GM12874 (cell line): ENCODE measurements around the gene SLC24A4.

ENCODE experiments used
- CTCF ChIP-seq: IDR thresholded peaks from 2 replicates; pipeline ENCODE4 v1.5.1; 2011; ENCODE audit warnings: low read depth, mild to moderate bottlenecking, control low read depth, low read length, moderate library complexity; ENCODE audit not compliant: insufficient read depth

SLC24A4 gene

DNA sequence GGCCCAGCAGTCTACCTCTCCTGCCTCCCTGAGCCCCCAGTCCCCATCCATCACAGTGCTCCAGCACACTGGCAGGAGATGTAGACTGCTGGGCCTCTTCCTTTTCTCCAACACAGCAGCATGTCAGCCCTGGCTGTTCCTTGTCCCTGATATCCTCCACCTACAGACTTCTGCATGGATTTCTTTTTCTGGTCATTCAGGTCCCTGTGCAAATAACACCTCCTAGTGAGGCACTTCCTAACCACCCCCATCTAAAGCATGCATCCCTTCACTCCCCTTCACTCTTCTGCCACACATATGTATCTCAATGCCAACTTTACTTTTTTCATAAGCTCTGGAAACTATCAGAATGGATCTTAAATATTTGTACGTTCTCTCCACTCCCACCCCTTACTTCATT, 81.5 kb downstream of the SLC24A4 start:
- no peak for TF ChIP-seq CTCF

DNA sequence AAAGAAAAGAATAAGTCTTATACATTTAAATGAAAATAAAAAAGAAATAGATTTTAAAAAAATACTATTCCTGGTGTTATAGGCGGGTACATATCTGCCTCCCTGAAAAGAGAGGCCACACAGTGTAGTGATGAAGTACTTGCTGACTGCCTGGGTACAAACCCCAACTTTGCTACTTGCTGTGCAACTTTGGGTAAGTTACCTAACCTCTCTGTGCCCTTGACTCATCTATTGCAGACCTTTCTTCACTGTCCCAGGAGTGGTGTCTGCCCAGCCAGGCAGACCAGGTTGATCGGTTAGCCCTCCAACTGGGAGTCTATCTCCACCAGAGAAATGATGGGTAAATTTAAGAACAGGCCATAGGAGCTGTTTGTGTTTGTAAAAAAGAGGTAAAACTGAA, 82.0 kb downstream of the SLC24A4 start:
- no peak for TF ChIP-seq CTCF

- TF ChIP-seq CTCF: no peak
Observed at GRCh38 chr14:92407410-92407809, 84.4 kb downstream of the SLC24A4 start.

DNA sequence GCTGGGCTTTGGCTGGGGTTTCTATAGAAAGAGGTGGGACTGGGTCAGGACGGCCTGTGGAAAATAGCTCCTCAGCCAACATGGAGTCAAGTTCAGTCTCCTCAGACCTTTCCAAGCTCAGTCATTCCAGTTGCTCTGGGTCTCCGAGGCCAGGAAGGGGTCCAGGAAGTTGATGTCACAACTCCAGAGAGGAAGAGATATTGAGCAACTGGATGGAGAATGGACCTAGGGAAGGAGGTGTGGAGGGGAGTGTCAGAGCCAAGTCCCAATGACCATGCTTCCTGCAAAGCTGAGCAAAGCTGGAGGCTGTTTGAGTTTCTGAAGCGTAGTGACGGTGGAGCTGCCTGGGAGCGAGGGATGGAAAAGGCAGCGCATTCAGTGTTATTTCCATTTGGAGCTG, 86.1 kb downstream of the SLC24A4 start:
- no peak for TF ChIP-seq CTCF

DNA sequence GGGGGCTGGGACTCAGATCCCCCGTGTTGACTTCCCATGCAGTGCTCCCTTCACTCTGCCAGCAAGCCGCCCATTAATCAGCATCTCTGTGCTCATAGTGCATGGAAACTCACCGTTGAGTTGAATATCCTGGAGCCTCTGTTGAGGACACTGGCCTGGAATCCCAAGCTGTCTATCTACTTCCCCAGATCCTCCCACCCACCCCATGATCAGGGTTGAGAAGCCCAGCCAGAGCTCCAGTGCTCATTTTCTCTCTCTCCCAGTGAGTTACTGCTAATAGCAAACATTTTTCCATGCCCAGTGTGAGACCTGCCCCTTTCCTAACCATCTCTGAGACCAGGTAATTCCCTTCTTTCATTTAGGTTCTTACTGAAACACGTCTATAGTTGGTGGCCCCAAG, 88.2 kb downstream of the SLC24A4 start:
- no peak for TF ChIP-seq CTCF

DNA sequence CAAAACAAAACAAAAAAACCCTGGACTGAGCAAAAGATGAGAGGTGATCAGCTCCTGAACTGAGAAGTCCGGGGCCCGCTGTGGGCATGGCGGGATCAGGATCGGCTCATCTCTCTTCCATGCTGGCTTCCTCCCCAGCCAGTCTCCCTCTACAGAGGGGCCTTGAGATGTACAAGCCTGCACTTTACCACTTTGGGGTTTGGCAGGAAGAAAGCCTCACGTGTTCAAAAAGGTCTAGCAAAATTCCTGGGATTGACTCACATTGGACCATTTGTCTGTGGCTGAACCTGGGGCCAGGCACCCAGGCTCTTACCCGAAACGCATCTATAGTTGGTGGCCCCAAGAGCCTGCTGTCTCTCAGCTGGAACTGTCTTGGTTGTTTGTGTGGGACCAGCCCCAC, 89.0 kb downstream of the SLC24A4 start:
- TF ChIP-seq CTCF: no peak

GRCh38 chr14:92412912-92413311, 89.9 kb downstream of the SLC24A4 start:
- TF ChIP-seq CTCF: no peak

DNA sequence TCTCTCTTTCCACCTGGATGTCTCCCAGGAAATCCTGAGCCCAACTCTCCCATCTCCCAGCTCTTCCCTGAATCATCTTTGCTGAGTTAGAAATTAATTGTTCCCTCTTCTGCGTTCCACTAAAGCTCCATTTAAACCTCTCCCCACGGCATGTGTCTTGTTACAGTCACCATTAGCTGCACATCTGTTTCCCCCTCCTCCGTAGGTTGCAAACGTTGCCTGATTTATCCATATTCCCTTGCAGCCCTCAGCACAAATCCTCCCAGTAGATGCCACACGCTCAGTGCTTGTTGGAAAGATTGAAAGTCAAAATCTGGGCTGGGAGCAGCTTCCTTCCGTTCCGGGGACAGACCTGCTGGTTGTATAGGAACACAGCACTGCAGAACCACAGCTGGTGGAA, 90.4 kb downstream of the SLC24A4 start:
- no peak for TF ChIP-seq CTCF
